GM12878 (cell line): ENCODE measurements around the gene MPEG1.

Experiments
- EGR1 ChIP-seq, 2 experiments: IDR thresholded peaks; 1 replicate in 1 of 2; 2 replicates in 1 of 2; pipeline ENCODE4 v1.6.1; 2011 to 2012; ENCODE audit warnings: low read depth in 2 of 2, low read length in 2 of 2, borderline replicate concordance in 1 of 2, mild to moderate bottlenecking in 1 of 2, moderate library complexity in 1 of 2
- EP300 ChIP-seq, 2 experiments: fragments of 150-350 bp in 1 of 2; IDR thresholded peaks; 2 replicates each; pipeline ENCODE4 v1.6.1; 2011 to 2012; ENCODE audit warnings: low read depth in 2 of 2, low read length in 2 of 2, borderline replicate concordance in 1 of 2, improper control_type of control experiment in 1 of 2, inconsistent platforms in 1 of 2; ENCODE audit not compliant: control insufficient read depth in 1 of 2
- NR2C1 ChIP-seq: fragments of 450-650 bp; IDR thresholded peaks from 2 replicates; pipeline ENCODE4 v1.6.1; 2017; ENCODE audit warnings: antibody characterized with exemption, mild to moderate bottlenecking, moderate library complexity
- POLR2A ChIP-seq: IDR thresholded peaks from 2 replicates; pipeline ENCODE4 v1.6.1; 2011; ENCODE audit warnings: low read depth, mild to moderate bottlenecking, low read length
- POLR2AphosphoS2 ChIP-seq: IDR thresholded peaks from 2 replicates; pipeline ENCODE4 v1.6.1; 2011; ENCODE audit warnings: low read depth, mild to moderate bottlenecking, low read length, improper control_type of control experiment, moderate library complexity
- SP1 ChIP-seq: IDR thresholded peaks from one replicate; pipeline ENCODE4 v1.6.1; 2011; ENCODE audit warnings: low read depth, low read length
- SREBF2 ChIP-seq: IDR thresholded peaks from 2 replicates; pipeline ENCODE4 v1.6.1; 2012; ENCODE audit warnings: mild to moderate bottlenecking, low read length
- SUZ12 ChIP-seq: fragments of 200-600 bp; sonication (generic); IDR thresholded peaks from one replicate; pipeline ENCODE4 v1.6.1; 2018; ENCODE audit warnings: antibody characterized with exemption, mild to moderate bottlenecking; ENCODE audit not compliant: unreplicated experiment
- TF ChIP-seq, protein P1 (sequence below), 3 experiments: IDR thresholded peaks in 2 of 3; conservative IDR thresholded peaks in 1 of 3; 2 replicates each; pipeline ENCODE4 v1.5.1; 2011; ENCODE audit warnings: low read depth in 3 of 3, low read length in 3 of 3, mild to moderate bottlenecking in 3 of 3, control low read depth in 2 of 3, moderate library complexity in 2 of 3, inconsistent platforms in 1 of 3, mixed read lengths in 1 of 3; ENCODE audit not compliant: control insufficient read depth in 2 of 3, insufficient read depth in 1 of 3; ENCODE audit errors: extremely low read depth in 1 of 3

DNA sequence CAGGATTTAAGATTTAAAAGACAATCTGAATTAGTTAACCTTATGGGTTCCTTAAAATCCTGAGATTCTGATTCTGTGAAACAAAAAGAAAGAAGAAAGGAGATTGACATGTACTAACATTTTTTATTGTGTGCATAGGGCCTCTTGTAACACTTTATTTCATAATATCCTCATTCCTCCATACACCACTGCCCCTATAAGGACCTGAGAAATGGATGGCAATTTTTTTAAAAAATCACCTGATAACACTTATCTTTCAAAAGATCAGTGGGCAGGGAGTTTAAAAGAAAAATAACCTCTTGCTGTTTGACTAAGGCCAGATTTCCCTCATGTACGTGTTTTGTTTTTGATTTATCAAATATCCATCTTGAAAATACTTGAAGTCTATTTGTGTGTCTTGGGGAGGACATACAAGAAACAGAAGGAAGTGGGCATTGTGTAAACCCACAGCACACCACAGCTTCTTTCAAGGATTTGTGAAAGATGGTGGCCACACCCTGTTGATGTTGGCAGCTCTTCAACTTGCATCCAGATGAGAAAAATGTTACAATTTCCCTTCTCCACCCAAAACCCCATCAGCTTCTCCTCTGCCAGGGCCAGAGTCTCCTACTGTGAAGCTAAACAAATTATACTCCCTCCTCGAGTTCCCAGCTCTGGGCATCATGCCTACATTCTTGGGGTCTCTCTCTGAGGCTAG is 35.0 kb upstream of the MPEG1 start:
- TF ChIP-seq SP1 (no peak), POLR2AphosphoS2 (no peak), EP300 (IDR thresholded peaks at IDR 0.05; ENCODE audit: borderline replicate concordance in 1 of 2, control insufficient read depth in 1 of 2, low read depth in 2 of 2, low read length in 2 of 2) (no peak), NR2C1 (no peak), SREBF2 (no peak), POLR2A (no peak), EGR1 (IDR thresholded peaks at IDR 0.05; ENCODE audit: borderline replicate concordance in 1 of 2, low read depth in 2 of 2, low read length in 2 of 2) (no peak), SUZ12 (no peak)
- TF ChIP-seq, protein P1, sequence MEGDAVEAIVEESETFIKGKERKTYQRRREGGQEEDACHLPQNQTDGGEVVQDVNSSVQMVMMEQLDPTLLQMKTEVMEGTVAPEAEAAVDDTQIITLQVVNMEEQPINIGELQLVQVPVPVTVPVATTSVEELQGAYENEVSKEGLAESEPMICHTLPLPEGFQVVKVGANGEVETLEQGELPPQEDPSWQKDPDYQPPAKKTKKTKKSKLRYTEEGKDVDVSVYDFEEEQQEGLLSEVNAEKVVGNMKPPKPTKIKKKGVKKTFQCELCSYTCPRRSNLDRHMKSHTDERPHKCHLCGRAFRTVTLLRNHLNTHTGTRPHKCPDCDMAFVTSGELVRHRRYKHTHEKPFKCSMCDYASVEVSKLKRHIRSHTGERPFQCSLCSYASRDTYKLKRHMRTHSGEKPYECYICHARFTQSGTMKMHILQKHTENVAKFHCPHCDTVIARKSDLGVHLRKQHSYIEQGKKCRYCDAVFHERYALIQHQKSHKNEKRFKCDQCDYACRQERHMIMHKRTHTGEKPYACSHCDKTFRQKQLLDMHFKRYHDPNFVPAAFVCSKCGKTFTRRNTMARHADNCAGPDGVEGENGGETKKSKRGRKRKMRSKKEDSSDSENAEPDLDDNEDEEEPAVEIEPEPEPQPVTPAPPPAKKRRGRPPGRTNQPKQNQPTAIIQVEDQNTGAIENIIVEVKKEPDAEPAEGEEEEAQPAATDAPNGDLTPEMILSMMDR (IDR thresholded peaks at IDR 0.05 in 2 of 3, conservative IDR thresholded peaks at IDR 0.05 in 1 of 3; ENCODE audit: control insufficient read depth in 2 of 3, extremely low read depth in 1 of 3, insufficient read depth in 1 of 3, low read depth in 3 of 3, low read length in 3 of 3) = no peak
